Lower leg skin (tissue), 3 donors: ENCODE data around the gene CWC22.

Source experiments
- POLR2A ChIP-seq, 2 donors: fragments of 450-650 bp; IDR thresholded peaks; one replicate each; pipeline ENCODE4 v1.6.1; 2016 to 2017; ENCODE audit warnings: antibody characterized with exemption in 2 of 2, mild to moderate bottlenecking in 1 of 2, moderate library complexity in 1 of 2
- TF ChIP-seq, protein P1 (sequence below), 3 donors: fragments of 450-650 bp; IDR thresholded peaks; one replicate each; pipeline ENCODE4 v1.5.1; 2016; ENCODE audit warnings: antibody characterized with exemption in 3 of 3, mild to moderate bottlenecking in 3 of 3, moderate library complexity in 2 of 3

DNA sequence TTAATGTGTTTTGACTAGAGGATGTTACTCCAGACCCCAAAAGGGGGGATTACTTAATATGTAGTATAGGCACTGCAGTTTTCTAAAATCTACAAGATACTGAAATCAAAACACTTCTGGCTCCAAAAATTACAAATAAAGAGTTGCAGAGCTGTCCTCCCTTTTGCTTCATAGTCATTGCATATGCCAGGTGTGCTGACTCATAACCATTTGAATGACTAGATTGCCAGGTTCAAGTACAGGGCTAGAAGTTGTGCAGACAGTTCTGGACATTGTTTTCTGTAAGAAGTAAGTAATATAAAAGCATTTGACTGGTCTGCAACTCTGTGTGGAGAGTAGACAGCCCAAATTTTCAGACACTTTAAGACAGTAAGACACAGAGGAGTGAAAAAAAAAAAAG lies 6.7 kb downstream of the CWC22 start:
- TF ChIP-seq, protein P1, sequence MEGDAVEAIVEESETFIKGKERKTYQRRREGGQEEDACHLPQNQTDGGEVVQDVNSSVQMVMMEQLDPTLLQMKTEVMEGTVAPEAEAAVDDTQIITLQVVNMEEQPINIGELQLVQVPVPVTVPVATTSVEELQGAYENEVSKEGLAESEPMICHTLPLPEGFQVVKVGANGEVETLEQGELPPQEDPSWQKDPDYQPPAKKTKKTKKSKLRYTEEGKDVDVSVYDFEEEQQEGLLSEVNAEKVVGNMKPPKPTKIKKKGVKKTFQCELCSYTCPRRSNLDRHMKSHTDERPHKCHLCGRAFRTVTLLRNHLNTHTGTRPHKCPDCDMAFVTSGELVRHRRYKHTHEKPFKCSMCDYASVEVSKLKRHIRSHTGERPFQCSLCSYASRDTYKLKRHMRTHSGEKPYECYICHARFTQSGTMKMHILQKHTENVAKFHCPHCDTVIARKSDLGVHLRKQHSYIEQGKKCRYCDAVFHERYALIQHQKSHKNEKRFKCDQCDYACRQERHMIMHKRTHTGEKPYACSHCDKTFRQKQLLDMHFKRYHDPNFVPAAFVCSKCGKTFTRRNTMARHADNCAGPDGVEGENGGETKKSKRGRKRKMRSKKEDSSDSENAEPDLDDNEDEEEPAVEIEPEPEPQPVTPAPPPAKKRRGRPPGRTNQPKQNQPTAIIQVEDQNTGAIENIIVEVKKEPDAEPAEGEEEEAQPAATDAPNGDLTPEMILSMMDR (IDR thresholded peaks at IDR 0.05) = no peak
- no peak for TF ChIP-seq POLR2A (IDR thresholded peaks at IDR 0.05)
